ENCODE results near the gene PKP1. TPM values are rescaled to one million over a fixed set of nuclear protein-coding genes. Genes with fewer than 3 reads are reported as not detected.

The PKP1 gene
- total and polyA plus RNA-seq, 10 donors = 0.04 to 0.10 (median 0.06) TPM; not detected in 7

DNA sequence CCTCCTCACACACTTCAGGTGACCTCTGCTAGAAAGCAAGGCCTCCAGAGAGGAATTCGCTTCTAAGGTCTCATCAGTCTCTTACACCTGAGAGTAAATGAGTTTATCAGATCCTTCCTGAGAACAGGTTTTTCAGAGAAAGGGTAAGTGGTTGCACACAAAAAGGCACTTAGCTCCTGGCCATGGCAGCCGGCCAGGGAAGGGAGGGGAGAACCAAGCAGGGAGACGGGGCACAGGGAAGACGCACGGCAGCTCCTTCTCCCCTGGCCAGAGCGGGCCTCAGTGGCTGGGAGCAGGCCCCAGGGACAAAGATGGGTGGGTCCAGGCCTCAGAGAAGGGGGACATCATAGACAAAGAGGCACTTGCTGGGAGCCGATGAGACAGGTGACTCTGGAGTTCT, 97.8 kb downstream of the PKP1 start:
- Histone ChIP-seq H3K4me3 (no peak overlapping the region), H3K27me3 (replicated peaks in 1 of 7) (peaks cover 0 to 38% (median 5%) of the 10 kb centered on the region in 7 donors), H3K9me3 (no peaks in the 10 kb centered on the region), H3K36me3 (no peaks in the 10 kb centered on the region), H3K4me1 (no peaks in the 10 kb centered on the region), H3K27ac (no peak overlapping the region)
- 81 to 91% (median 87%) methylated on average over 4 to 7 of the region's 7 CpGs for WGBS, 5 donors
- DNase-seq = no peak
- intact Hi-C loops (cut with DNase I; ENCODE audit: low total_unique reads) = no loop called here
- TF ChIP-seq, protein P1, sequence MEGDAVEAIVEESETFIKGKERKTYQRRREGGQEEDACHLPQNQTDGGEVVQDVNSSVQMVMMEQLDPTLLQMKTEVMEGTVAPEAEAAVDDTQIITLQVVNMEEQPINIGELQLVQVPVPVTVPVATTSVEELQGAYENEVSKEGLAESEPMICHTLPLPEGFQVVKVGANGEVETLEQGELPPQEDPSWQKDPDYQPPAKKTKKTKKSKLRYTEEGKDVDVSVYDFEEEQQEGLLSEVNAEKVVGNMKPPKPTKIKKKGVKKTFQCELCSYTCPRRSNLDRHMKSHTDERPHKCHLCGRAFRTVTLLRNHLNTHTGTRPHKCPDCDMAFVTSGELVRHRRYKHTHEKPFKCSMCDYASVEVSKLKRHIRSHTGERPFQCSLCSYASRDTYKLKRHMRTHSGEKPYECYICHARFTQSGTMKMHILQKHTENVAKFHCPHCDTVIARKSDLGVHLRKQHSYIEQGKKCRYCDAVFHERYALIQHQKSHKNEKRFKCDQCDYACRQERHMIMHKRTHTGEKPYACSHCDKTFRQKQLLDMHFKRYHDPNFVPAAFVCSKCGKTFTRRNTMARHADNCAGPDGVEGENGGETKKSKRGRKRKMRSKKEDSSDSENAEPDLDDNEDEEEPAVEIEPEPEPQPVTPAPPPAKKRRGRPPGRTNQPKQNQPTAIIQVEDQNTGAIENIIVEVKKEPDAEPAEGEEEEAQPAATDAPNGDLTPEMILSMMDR (IDR thresholded peaks at IDR 0.05 in 8 of 11, conservative IDR thresholded peaks at IDR 0.05 in 3 of 11) = no peak
- TF ChIP-seq POLR2A (IDR thresholded peaks at IDR 0.05) (no peak), POLR2AphosphoS5 (IDR thresholded peaks at IDR 0.05) (no peak)

Other genes with a start within 250 kb of the PKP1 start
- gene CACNA1S, start 171.1 kb upstream of the PKP1 start, total RNA-seq = under 1 TPM in 2 of 7 donors, not detected in 5; 0.09 to 0.17 TPM
- gene CACNA1S, start 171.1 kb upstream of the PKP1 start, polyA plus RNA-seq = under 1 TPM in 1 of 3 donors, not detected in 2; 0.04 TPM
- under 1 TPM in 1 of 7 donors, not detected in 6; 0.85 TPM for gene ASCL5, start 156.3 kb upstream of the PKP1 start, total RNA-seq
- gene ASCL5, start 156.3 kb upstream of the PKP1 start, polyA plus RNA-seq = under 1 TPM; 0.06 to 0.09 (median 0.09) TPM
- gene TMEM9, start 129.0 kb upstream of the PKP1 start, total RNA-seq = 10 to 100 TPM; 21.5 to 50.3 (median 33.9) TPM
- 10 to 100 TPM; 28.2 to 39.8 (median 35.6) TPM for gene TMEM9, start 129.0 kb upstream of the PKP1 start, polyA plus RNA-seq
- not detected for gene IGFN1, start 92.7 kb upstream of the PKP1 start, total RNA-seq
- under 1 TPM; 0.02 to 0.03 (median 0.02) TPM for gene IGFN1, start 92.7 kb upstream of the PKP1 start, polyA plus RNA-seq
- under 1 TPM in 2 of 7 donors, not detected in 5; 0.41 to 0.55 TPM for gene TNNT2, start 94.2 kb downstream of the PKP1 start, total RNA-seq
- 1 to 10 TPM; 1.2 to 3.8 (median 3.8) TPM for gene TNNT2, start 94.2 kb downstream of the PKP1 start, polyA plus RNA-seq
- 1 to 10 TPM in 2 of 7 donors, under 1 TPM in 2, not detected in 3; 0.64 to 2.0 (median 1.3) TPM for gene LAD1, start 115.8 kb downstream of the PKP1 start, total RNA-seq
- 1 to 10 TPM in 2 of 3 donors, under 1 TPM in 1; 0.96 to 4.0 (median 2.4) TPM for gene LAD1, start 115.8 kb downstream of the PKP1 start, polyA plus RNA-seq
- not detected for gene TNNI1, start 138.2 kb downstream of the PKP1 start, total RNA-seq
- 1 to 10 TPM in 1 of 3 donors, under 1 TPM in 2; 0.26 to 1.2 (median 0.26) TPM for gene TNNI1, start 138.2 kb downstream of the PKP1 start, polyA plus RNA-seq
- 10 to 100 TPM in 3 of 7 donors, 1 to 10 TPM in 4; 3.7 to 17.4 (median 8.1) TPM for gene PHLDA3, start 185.7 kb downstream of the PKP1 start, total RNA-seq
- 1 to 10 TPM; 3.6 to 8.7 (median 5.6) TPM for gene PHLDA3, start 185.7 kb downstream of the PKP1 start, polyA plus RNA-seq
- 100 to 1,000 TPM; 115 to 360 (median 188) TPM for gene CSRP1, start 223.6 kb downstream of the PKP1 start, total RNA-seq
- 100 to 1,000 TPM in 2 of 3 donors, 10 to 100 TPM in 1; 67.1 to 180 (median 108) TPM for gene CSRP1, start 223.6 kb downstream of the PKP1 start, polyA plus RNA-seq